ENCODE results near the gene IGSF9. TPM values are rescaled to one million over a fixed set of nuclear protein-coding genes. Genes with fewer than 3 reads are reported as not detected.

The IGSF9 gene
- total RNA-seq, 2 donors from 2014 or later: 0.99 TPM; not detected in 1

GRCh38 chr1:159939678-159940002 lies 5.8 kb downstream of the IGSF9 start:
- H3K4me1 ChIP-seq (ENCODE audit: control insufficient read depth in 1 of 2, low read depth in 2 of 2): no peaks in the 10 kb centered on the region
- no peaks in the 10 kb centered on the region for H3K9me3 ChIP-seq
- DNase-seq (ENCODE audit: low spot score) (no peak), ATAC-seq (ENCODE audit: insufficient number of reproducible peaks, low FRiP score, low read depth) (no peak)
- H3K27me3 ChIP-seq (replicated peaks; ENCODE audit: insufficient read depth): no peaks in the 10 kb centered on the region
- no peak overlapping the region for H3K27ac ChIP-seq
- no peak for TF ChIP-seq CTCF (IDR thresholded peaks at IDR 0.05)
- no peaks in the 10 kb centered on the region for H3K36me3 ChIP-seq
- H3K4me3 ChIP-seq: no peak overlapping the region

DNA sequence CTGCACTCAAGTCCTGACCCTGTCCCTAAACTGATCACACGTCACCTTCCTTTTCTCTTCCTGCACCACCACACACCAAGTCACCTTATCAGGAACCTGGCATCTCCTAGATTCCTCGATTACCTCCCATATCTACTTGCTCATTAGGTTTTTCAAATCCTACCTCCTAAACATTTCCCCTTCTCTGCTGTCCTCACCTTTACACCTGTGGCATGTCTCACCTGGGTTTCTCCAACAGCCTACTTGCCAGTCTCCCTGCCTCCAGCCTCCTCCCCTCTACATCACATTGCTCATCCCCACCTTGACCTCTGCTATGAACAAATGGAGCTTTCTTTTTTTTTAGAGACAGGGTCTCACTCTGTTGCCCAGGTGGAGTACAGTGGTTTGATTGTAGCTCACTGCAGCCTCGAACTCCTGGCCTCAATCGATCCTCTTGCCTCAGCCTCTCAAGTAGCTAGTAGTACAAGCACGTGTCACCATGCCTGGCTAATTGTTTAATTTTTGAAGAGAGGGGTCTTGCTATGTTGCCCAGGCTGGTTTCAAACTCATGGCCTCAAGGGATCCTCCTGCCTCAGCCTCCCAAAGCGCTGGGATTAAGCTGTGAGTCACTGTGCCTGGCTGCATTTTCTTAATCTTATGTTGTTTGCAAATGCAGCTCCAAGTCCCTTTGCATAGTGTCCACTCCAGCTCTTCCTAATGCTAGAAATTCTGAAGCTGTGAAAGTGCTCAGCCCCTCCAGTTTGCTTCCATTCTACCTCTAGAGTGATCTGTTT lies 6.3 kb downstream of the IGSF9 start:
- no peak for ATAC-seq (ENCODE audit: insufficient number of reproducible peaks, low FRiP score, low read depth)

GRCh38 chr1:159938211-159938852 lies 7.1 kb downstream of the IGSF9 start:
- DNase-seq (ENCODE audit: low spot score) (no peak), ATAC-seq (ENCODE audit: insufficient number of reproducible peaks, low FRiP score, low read depth) (no peak)
- Histone ChIP-seq H3K27me3 (replicated peaks; ENCODE audit: insufficient read depth) (no peaks in the 10 kb centered on the region), H3K4me3 (no peak overlapping the region), H3K27ac (no peak overlapping the region), H3K9me3 (no peaks in the 10 kb centered on the region), H3K4me1 (ENCODE audit: control insufficient read depth in 1 of 2, low read depth in 2 of 2) (no peaks in the 10 kb centered on the region), H3K36me3 (no peaks in the 10 kb centered on the region)
- no peak for TF ChIP-seq CTCF (IDR thresholded peaks at IDR 0.05)

More for the DNA sequence above, 6.3 kb downstream of the IGSF9 start:
- no peak for TF ChIP-seq CTCF (IDR thresholded peaks at IDR 0.05)
- DNase-seq (ENCODE audit: low spot score): no peak
- H3K36me3 ChIP-seq: no peaks in the 10 kb centered on the region
- no peaks in the 10 kb centered on the region for H3K4me1 ChIP-seq (ENCODE audit: control insufficient read depth in 1 of 2, low read depth in 2 of 2)
- H3K27ac ChIP-seq: no peak overlapping the region
- H3K9me3 ChIP-seq: no peaks in the 10 kb centered on the region
- H3K4me3 ChIP-seq: no peak overlapping the region
- H3K27me3 ChIP-seq (replicated peaks; ENCODE audit: insufficient read depth): no peaks in the 10 kb centered on the region

DNA sequence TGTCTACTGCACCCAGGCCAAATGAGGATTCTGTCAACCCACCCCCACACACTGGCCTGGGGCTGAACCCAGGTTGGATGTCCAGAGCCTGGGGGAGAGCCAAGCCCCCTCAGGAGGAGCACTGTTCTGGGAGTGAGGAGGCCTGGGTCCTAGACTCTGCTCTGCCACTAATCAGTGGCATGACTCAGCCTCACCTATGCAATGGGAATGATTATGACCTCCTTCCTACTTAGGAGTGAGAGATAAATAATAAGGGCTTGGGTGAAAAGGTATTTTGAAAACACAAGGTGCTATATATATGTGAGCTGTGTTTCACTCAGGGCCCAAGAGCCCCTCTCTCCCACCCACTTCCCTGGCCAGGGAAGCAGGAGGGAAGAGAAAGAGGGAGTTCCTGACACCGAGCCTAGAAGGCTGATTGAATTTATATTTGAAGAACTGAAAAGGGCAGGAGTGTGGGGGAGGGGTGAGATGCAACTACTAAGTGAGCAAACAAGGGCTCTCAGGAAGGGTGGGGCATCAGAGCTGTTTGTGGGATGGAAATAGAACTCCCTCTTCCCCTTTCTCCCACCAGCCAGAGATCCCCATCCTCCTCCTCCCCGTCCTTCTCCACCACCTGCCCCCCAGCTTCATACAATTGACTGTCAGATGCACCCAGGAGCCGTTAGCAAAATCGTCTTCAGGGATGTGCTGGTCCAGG lies 8.2 kb downstream of the IGSF9 start:
- Histone ChIP-seq H3K27me3 (replicated peaks; ENCODE audit: insufficient read depth) (no peaks in the 10 kb centered on the region), H3K4me1 (ENCODE audit: control insufficient read depth in 1 of 2, low read depth in 2 of 2) (no peaks in the 10 kb centered on the region), H3K9me3 (no peaks in the 10 kb centered on the region), H3K36me3 (no peaks in the 10 kb centered on the region), H3K4me3 (no peak overlapping the region), H3K27ac (no peak overlapping the region)
- DNase-seq (ENCODE audit: low spot score) (no peak), ATAC-seq (ENCODE audit: insufficient number of reproducible peaks, low FRiP score, low read depth) (no peak)
- TF ChIP-seq CTCF (IDR thresholded peaks at IDR 0.05): no peak

- Histone ChIP-seq H3K27me3 (replicated peaks; ENCODE audit: insufficient read depth) (no peaks in the 10 kb centered on the region), H3K4me3 (no peak overlapping the region), H3K4me1 (ENCODE audit: control insufficient read depth in 1 of 2, low read depth in 2 of 2) (no peaks in the 10 kb centered on the region), H3K27ac (no peak overlapping the region), H3K9me3 (no peaks in the 10 kb centered on the region), H3K36me3 (no peaks in the 10 kb centered on the region)
- TF ChIP-seq CTCF (IDR thresholded peaks at IDR 0.05): peak; percentile 97
- DNase-seq (ENCODE audit: low spot score): no peak
- ATAC-seq (ENCODE audit: insufficient number of reproducible peaks, low FRiP score, low read depth): no peak
These were observed 9.0 kb downstream of the IGSF9 start for GRCh38 chr1:159936273-159936904.
